AG10803 (cell line): Measurements from ENCODE around the gene PODN.
A peak's percentile ranks its signal among the peaks of the same experiment; 100 is the strongest.

Source experiments
- DNase-seq: peaks from one replicate; pipeline ENCODE4 v3.0.0; 2010; ENCODE audit warnings: low read depth
- H3K4me3 ChIP-seq: 2 replicates; pipeline ENCODE4 v1.5.1; 2011; ENCODE audit warnings: mild to moderate bottlenecking, low read length, control low read depth
- TF ChIP-seq, protein P1 (sequence below): conservative IDR thresholded peaks from 2 replicates; pipeline ENCODE4 v1.5.1; 2011; ENCODE audit warnings: mild to moderate bottlenecking, low read length, control low read depth, inconsistent platforms

PODN gene

DNA sequence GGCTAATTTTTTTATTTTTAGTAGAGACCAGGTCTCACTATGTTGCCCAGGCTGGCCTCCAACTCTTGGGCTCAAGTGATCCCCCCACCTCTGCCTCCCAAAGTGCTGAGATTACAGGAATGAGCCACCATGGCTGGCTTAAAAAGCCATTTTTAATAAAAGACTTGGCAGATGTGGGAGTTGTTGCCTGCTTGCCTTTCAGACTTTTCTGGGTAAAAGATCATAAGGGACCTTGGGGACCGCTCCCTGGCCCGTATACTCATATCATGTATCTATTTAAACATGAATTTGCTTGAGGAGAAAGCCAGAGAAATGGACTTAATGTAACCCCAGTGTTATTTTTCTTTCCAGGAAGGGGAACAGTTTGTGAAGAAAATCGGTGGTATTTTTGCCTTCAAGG is 23.4 kb upstream of the PODN start:
- TF ChIP-seq, protein P1, sequence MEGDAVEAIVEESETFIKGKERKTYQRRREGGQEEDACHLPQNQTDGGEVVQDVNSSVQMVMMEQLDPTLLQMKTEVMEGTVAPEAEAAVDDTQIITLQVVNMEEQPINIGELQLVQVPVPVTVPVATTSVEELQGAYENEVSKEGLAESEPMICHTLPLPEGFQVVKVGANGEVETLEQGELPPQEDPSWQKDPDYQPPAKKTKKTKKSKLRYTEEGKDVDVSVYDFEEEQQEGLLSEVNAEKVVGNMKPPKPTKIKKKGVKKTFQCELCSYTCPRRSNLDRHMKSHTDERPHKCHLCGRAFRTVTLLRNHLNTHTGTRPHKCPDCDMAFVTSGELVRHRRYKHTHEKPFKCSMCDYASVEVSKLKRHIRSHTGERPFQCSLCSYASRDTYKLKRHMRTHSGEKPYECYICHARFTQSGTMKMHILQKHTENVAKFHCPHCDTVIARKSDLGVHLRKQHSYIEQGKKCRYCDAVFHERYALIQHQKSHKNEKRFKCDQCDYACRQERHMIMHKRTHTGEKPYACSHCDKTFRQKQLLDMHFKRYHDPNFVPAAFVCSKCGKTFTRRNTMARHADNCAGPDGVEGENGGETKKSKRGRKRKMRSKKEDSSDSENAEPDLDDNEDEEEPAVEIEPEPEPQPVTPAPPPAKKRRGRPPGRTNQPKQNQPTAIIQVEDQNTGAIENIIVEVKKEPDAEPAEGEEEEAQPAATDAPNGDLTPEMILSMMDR, result no peak
- no peak overlapping the region for H3K4me3 ChIP-seq
- DNase-seq, result no peak

DNA sequence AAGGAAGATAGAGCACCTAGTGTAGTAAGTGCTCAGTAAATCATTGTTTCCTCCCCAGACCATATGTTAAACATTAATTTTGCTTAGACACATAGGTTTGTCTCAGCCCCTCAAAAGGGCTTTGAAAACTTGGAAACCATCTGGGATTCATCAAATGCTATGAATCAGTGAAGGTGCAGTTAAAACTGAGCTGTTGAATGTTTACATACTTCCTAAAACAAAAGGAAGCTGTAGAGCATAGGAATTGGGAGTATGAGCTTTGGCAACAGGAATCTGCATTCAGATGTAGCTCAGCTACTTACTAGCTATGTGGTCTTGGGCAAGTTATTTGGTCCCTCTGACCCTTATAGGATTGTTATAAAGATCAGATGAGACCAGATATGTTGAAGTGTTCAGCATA is 18.7 kb upstream of the PODN start:
- no peak overlapping the region for H3K4me3 ChIP-seq
- peak; percentile 92 for DNase-seq
- TF ChIP-seq, protein P1, result no peak

DNA sequence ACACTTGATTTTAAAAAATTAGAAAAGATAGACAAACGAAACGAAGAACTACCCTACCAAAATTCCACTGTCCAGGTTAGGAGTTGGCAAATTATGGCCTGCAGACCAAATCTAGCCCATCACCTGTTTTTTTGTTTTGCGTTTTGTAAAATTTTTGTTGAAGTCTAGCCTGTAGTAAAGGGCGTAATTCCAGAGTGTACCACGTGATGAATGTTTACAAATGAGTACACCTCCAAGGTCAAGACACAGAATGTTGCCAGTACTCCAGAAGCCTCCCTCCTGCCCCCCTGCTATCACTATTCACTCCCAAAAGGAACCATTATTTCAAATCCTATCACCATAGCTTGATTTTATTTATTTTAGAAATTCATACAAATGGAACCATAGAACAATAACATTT is 17.1 kb upstream of the PODN start:
- H3K4me3 ChIP-seq, result no peak overlapping the region
- TF ChIP-seq, protein P1, result no peak
- no peak for DNase-seq

DNA sequence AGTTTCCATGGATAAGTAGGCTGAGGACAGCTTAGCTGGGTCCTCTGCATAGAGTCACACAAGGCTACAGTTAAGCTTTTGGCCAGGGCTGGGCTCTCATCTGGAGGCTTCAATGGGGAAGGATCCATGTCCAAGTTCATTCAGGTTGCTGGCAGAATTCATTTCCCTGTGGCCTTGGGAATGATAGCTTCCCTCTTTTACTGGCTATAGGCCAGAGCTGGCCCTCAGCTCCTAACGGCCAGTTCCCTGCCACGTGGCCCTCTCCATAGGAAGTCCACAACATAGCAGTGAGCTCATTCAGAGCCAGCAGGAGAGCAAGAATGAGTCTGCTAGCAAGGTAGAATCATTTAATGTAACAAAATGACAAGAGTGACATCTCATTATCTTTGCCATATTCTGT is 15.1 kb upstream of the PODN start:
- TF ChIP-seq, protein P1, result no peak
- DNase-seq, result peak; percentile 41

DNA sequence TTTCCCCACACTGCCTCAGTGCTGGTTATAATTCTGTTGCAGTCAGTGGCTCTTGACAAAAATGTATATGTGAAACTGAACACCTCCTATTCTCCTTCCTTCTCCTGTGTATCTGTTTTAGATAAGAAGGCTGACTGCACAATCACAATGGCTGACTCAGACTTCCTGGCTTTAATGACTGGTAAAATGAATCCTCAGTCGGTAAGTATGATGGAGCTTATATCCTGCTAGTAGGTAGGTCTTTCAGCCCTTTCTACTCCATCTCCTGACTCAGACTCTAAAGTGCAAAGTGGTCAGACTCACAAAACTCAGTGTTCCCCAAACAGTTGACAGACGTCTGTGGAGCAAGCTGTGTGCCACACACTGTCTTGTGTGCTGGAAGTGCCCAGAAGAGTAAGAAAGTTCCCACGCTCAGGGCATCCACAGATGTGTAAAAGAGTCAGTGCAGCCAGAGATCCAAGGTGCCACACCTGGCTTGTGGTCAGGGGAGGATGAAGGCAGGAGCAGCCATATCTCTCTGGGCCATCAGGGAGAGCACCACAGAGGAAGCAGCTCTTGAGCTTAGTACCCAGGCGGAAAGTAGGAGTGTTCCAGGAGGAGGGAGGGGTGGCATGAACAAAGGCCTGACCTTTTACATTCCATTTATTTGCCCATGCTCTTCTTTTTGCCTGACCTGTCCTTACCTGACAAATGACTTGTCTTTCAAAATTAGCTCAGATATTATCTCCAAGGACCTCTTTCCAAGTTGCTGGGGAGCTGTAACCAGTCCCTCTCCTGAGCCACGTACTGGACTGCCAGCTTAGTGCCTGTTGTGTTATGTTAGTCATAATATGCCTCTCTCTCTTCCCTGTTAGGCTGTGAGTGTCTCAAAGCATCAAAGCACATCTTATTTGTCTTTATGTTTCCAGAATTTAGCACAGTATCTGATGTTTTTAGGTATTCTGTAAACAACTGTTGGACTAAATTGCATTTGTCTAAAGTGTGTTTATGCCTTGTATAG is 14.0 kb upstream of the PODN start:
- DNase-seq, result peak; percentile 50
- no peak overlapping the region for H3K4me3 ChIP-seq
- TF ChIP-seq, protein P1, result no peak

More for the DNA sequence above, 15.1 kb upstream of the PODN start:
- no peak overlapping the region for H3K4me3 ChIP-seq

DNA sequence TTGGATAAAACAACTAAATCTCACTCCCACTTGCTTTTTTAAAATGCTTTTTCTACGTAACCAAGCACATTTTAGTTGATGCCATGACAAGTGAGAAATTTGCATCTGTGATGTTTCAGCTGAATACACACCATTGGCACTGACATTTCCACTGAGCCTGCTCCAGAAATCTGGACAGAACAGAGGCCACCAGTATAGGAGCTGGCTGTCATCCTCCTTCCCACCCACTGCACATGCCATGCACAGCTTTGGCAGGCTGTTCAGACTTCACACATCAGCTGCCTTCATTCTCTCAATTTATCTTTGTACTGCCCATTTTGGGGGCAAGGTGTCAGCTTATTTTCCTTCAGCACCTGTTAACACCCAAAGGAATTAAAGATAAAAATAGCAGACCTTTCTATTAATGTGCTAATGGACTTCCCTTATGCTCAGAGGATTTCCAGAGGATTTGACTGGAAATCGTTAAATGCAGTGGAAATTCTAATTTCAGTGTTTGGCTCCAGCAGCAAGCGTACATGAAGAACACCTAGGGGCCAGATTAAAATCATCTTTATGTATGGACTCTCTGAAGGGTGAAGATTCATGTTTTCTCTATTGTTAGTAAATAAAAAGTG is 12.9 kb upstream of the PODN start:
- DNase-seq, result no peak
- H3K4me3 ChIP-seq, result no peak overlapping the region
- TF ChIP-seq, protein P1, result no peak
